Left renal cortex interstitium (tissue), 4 donors: ENCODE data around the gene SEPTIN8. TPM values are rescaled to one million over a fixed set of nuclear protein-coding genes. Genes with fewer than 3 reads are reported as not detected.
A peak's percentile ranks its signal among the peaks of the same experiment; 100 is the strongest.

Experiments
- DNase-seq, 4 donors: peaks; one replicate each; pipeline ENCODE4 v3.0.0-alpha.2; 2013; ENCODE audit warnings: low read depth in 4 of 4, low spot score in 2 of 4, missing footprints in 1 of 4
- polyA plus RNA-seq, 4 donors: library from polyadenylated mRNA; unstranded; fragments of 120-200 nt; gene quantifications; one replicate each; pipeline ENCODE4 v1.2.1, GENCODE V29; 2013; ENCODE audit not compliant: insufficient read length in 4 of 4

SEPTIN8 gene
- 10 to 100 TPM; 74.2 to 84.5 (median 79.2) TPM for polyA plus RNA-seq

GRCh38 chr5:132777209-132778069 is at the start of gene SEPTIN8:
SEPTIN8 (minus strand) TSS chr5:132777239; CDS start chr5:132777137, 102 bp downstream.
- peak in 1 of 4 donors; percentile 31 for DNase-seq

GRCh38 chr5:132826424-132827082 is 49.5 kb upstream of the SEPTIN8 start:
- DNase-seq: no peak

GRCh38 chr5:132825834-132826391 is 48.9 kb upstream of the SEPTIN8 start:
- no peak for DNase-seq

- no peak for DNase-seq
Observed at GRCh38 chr5:132825033-132825833, 48.2 kb upstream of the SEPTIN8 start.

- DNase-seq: no peak
Observed at GRCh38 chr5:132824426-132824825, 47.4 kb upstream of the SEPTIN8 start.

- DNase-seq: no peak
Observed at GRCh38 chr5:132823481-132824050, 46.5 kb upstream of the SEPTIN8 start.

- DNase-seq: no peak
Observed at GRCh38 chr5:132822650-132823480, 45.8 kb upstream of the SEPTIN8 start.

GRCh38 chr5:132821791-132822190 is 44.8 kb upstream of the SEPTIN8 start:
- no peak for DNase-seq

- DNase-seq: no peak
Observed at GRCh38 chr5:132821350-132821749, 44.3 kb upstream of the SEPTIN8 start.

- peak in 1 of 4 donors; percentile 88 for DNase-seq
Observed at GRCh38 chr5:132820162-132820754, 43.2 kb upstream of the SEPTIN8 start.

GRCh38 chr5:132819468-132819867 is 42.4 kb upstream of the SEPTIN8 start:
- DNase-seq: no peak

- DNase-seq: no peak
Observed at GRCh38 chr5:132817011-132817410, 40.0 kb upstream of the SEPTIN8 start.

- no peak for DNase-seq
Observed at GRCh38 chr5:132816554-132816953, 39.5 kb upstream of the SEPTIN8 start.

- no peak for DNase-seq
Observed at GRCh38 chr5:132816083-132816482, 39.0 kb upstream of the SEPTIN8 start.

- no peak for DNase-seq
Observed at GRCh38 chr5:132815454-132815853, 38.4 kb upstream of the SEPTIN8 start.

- DNase-seq: no peak
Observed at GRCh38 chr5:132814503-132815294, 37.7 kb upstream of the SEPTIN8 start.

- DNase-seq: no peak
Observed at GRCh38 chr5:132813599-132814502, 36.8 kb upstream of the SEPTIN8 start.
